ENCODE results near the gene ZNF18. TPM values are rescaled to one million over a fixed set of nuclear protein-coding genes. Genes with fewer than 3 reads are reported as not detected.

ZNF18 gene
- total RNA-seq, 4 donors from 2014 or later, result 5.0 to 10.8 (median 7.6) TPM

GRCh38 chr17:12040478-12040877, 43.2 kb upstream of the ZNF18 start:
- 88% methylated on average over 3 of the region's 3 CpGs for WGBS
- no peak for DNase-seq (ENCODE audit: extremely low spot score)
- intact Hi-C loops (cut with DNase I), result no loop called here
- Histone ChIP-seq H3K9me3 (no peaks in the 10 kb centered on the region), H3K4me3 (no peak overlapping the region), H3K36me3 (no peaks in the 10 kb centered on the region), H3K27ac (replicated peaks in 1 of 4) (no peak overlapping the region), H3K4me1 (peaks cover 13 to 66% (median 31%) of the 10 kb centered on the region in 4 donors), H3K27me3 (no peaks in the 10 kb centered on the region)
- TF ChIP-seq POLR2A (IDR thresholded peaks at IDR 0.05; ENCODE audit: low read depth) (no peak), POLR2AphosphoS5 (IDR thresholded peaks at IDR 0.05) (no peak), EP300 (IDR thresholded peaks at IDR 0.05) (no peak), CTCF (IDR thresholded peaks at IDR 0.05) (no peak)

GRCh38 chr17:12037970-12038369, 40.7 kb upstream of the ZNF18 start:
- peaks cover 13 to 59% (median 28%) of the 10 kb centered on the region in 4 donors for H3K4me1 ChIP-seq
- intact Hi-C loops (cut with DNase I), result no loop called here
- no peaks in the 10 kb centered on the region for H3K9me3 ChIP-seq
- no peak overlapping the region for H3K27ac ChIP-seq (replicated peaks in 1 of 4)
- TF ChIP-seq POLR2A (IDR thresholded peaks at IDR 0.05; ENCODE audit: low read depth), result no peak
- no peak for TF ChIP-seq CTCF (IDR thresholded peaks at IDR 0.05)
- no peak for TF ChIP-seq EP300 (IDR thresholded peaks at IDR 0.05)
- TF ChIP-seq POLR2AphosphoS5 (IDR thresholded peaks at IDR 0.05), result no peak
- peaks cover 0 to 3% (median 0%) of the 10 kb centered on the region in 4 donors for H3K36me3 ChIP-seq
- no peak overlapping the region for H3K4me3 ChIP-seq
- no peaks in the 10 kb centered on the region for H3K27me3 ChIP-seq
- 56% methylated on average over 2 of the region's 2 CpGs for WGBS
- DNase-seq (ENCODE audit: extremely low spot score), result no peak

- Histone ChIP-seq H3K9me3 (no peaks in the 10 kb centered on the region), H3K27ac (replicated peaks in 1 of 4) (no peak overlapping the region), H3K27me3 (no peaks in the 10 kb centered on the region), H3K4me3 (no peak overlapping the region), H3K36me3 (peaks cover 0 to 3% (median 0%) of the 10 kb centered on the region in 4 donors), H3K4me1 (peaks cover 13 to 62% (median 32%) of the 10 kb centered on the region in 4 donors)
- intact Hi-C loops (cut with DNase I), result no loop called here
- 95% methylated on average over 1 of the region's 1 CpG for WGBS
- TF ChIP-seq CTCF (IDR thresholded peaks at IDR 0.05) (no peak), EP300 (IDR thresholded peaks at IDR 0.05) (no peak), POLR2A (IDR thresholded peaks at IDR 0.05; ENCODE audit: low read depth) (no peak), POLR2AphosphoS5 (IDR thresholded peaks at IDR 0.05) (no peak)
- no peak for DNase-seq (ENCODE audit: extremely low spot score)
These were observed 38.4 kb upstream of the ZNF18 start for GRCh38 chr17:12035673-12036072.

- no peak for DNase-seq (ENCODE audit: extremely low spot score)
- peaks cover 0 to 3% (median 0%) of the 10 kb centered on the region in 4 donors for H3K36me3 ChIP-seq
- 98% methylated on average over 4 of the region's 4 CpGs for WGBS
- intact Hi-C loops (cut with DNase I), result no loop called here
- H3K27me3 ChIP-seq, result no peaks in the 10 kb centered on the region
- no peaks in the 10 kb centered on the region for H3K9me3 ChIP-seq
- no peak overlapping the region for H3K4me3 ChIP-seq
- peaks cover 5 to 62% (median 36%) of the 10 kb centered on the region in 4 donors for H3K4me1 ChIP-seq
- TF ChIP-seq CTCF (IDR thresholded peaks at IDR 0.05) (no peak), POLR2AphosphoS5 (IDR thresholded peaks at IDR 0.05) (no peak), EP300 (IDR thresholded peaks at IDR 0.05) (no peak), POLR2A (IDR thresholded peaks at IDR 0.05; ENCODE audit: low read depth) (no peak)
- no peak overlapping the region for H3K27ac ChIP-seq (replicated peaks in 1 of 4)
These were observed 37.3 kb upstream of the ZNF18 start for GRCh38 chr17:12034538-12034937.

- no peak overlapping the region for H3K27ac ChIP-seq (replicated peaks in 1 of 4)
- H3K36me3 ChIP-seq, result no peaks in the 10 kb centered on the region
- no peak for DNase-seq (ENCODE audit: extremely low spot score)
- intact Hi-C loops (cut with DNase I), result loop anchor here (10.0 kb wide), 1 partner anchor 986 kb away; the partner anchor contains the start of gene ELAC2
- no peak overlapping the region for H3K4me3 ChIP-seq
- TF ChIP-seq CTCF (IDR thresholded peaks at IDR 0.05) (no peak), POLR2A (IDR thresholded peaks at IDR 0.05; ENCODE audit: low read depth) (no peak), POLR2AphosphoS5 (IDR thresholded peaks at IDR 0.05) (no peak), EP300 (IDR thresholded peaks at IDR 0.05) (no peak)
- H3K9me3 ChIP-seq, result no peaks in the 10 kb centered on the region
- H3K4me1 ChIP-seq, result peaks cover 4 to 66% (median 52%) of the 10 kb centered on the region in 4 donors
- WGBS, result 91% methylated on average over 2 of the region's 2 CpGs
- H3K27me3 ChIP-seq, result no peaks in the 10 kb centered on the region
These were observed 31.3 kb upstream of the ZNF18 start for GRCh38 chr17:12028611-12029010.
